Naive thymus-derived CD8-positive, alpha-beta T cell (primary cell): ENCODE data around the gene GFER. TPM values are rescaled to one million over a fixed set of nuclear protein-coding genes. Genes with fewer than 3 reads are reported as not detected.
A peak's percentile ranks its signal among the peaks of the same experiment; 100 is the strongest.
"Not testable (repeated sequence)": the region's sequence is repeated elsewhere in the genome, so short reads cannot be mapped to it uniquely, and the experiment has no call there.

Experiments used
- ATAC-seq, 2 donors: fragments of 150-1000 bp; cut with Tn5 transposase in 1 of 2; sonication (Bioruptor Pico), chemical (Tn5 transposase) in 1 of 2; 1 replicate in 1 of 2; 2 replicates in 1 of 2; pipeline ENCODE4 v1.10.0; 2021; ENCODE audit warnings: mild to moderate bottlenecking in 2 of 2, moderate library complexity in 2 of 2
- POLR2A ChIA-PET: fragments of 350-600 bp; sonication (Branson Sonifier 250); formaldehyde crosslinking; loops from one replicate; lab custom pipeline; 2021; ENCODE audit warnings: antibody characterized with exemption; lab: Charles Lee
- DNase-seq, 10 donors: peaks; one replicate each; pipeline versions ENCODE4 v3.0.0 to v3.0.0-alpha.2; 2020 to 2022
- H3K27ac Mint-ChIP-seq, 10 donors: one replicate each; pipeline ENCODE4 v1.8.0; 2020 to 2022; ENCODE audit warnings: mild to moderate bottlenecking in 10 of 10, mixed read lengths in 10 of 10, moderate library complexity in 4 of 10, inconsistent platforms in 1 of 10
- H3K27me3 Mint-ChIP-seq, 5 donors: one replicate each; pipeline ENCODE4 v1.8.0; 2021 to 2022; ENCODE audit warnings: mixed read lengths in 5 of 5
- H3K36me3 Mint-ChIP-seq, 3 donors: one replicate each; pipeline ENCODE4 v1.8.0; 2020 to 2022; ENCODE audit warnings: mixed read lengths in 3 of 3, mild to moderate bottlenecking in 2 of 3, inconsistent platforms in 1 of 3
- H3K4me1 Mint-ChIP-seq, 4 donors: one replicate each; pipeline ENCODE4 v1.8.0; 2021 to 2022; ENCODE audit warnings: mixed read lengths in 4 of 4
- H3K4me3 Mint-ChIP-seq, 10 donors: one replicate each; pipeline ENCODE4 v1.8.0; 2020 to 2022; ENCODE audit warnings: mild to moderate bottlenecking in 10 of 10, mixed read lengths in 10 of 10, moderate library complexity in 6 of 10, inconsistent platforms in 1 of 10
- H3K9me3 Mint-ChIP-seq, 9 donors: one replicate each; pipeline ENCODE4 v1.8.0; 2020 to 2022; ENCODE audit warnings: mixed read lengths in 9 of 9, mild to moderate bottlenecking in 3 of 9, inconsistent platforms in 1 of 9, moderate library complexity in 1 of 9
- polyA plus RNA-seq, 3 donors: library from polyadenylated mRNA; unstranded; fragments of 300-500 nt; fragmentation: Illumina TruSeq; gene quantifications; one replicate each; pipeline ENCODE4 v1.2.3, GENCODE V29; 2021
- total RNA-seq, 8 experiments: library from RNA in 2 of 8; stranded (reverse) in 2 of 8; gene quantifications; one replicate each; pipeline ENCODE4 v1.2.3 and lab custom pipeline; 2021 to 2026

The GFER gene
- total and polyA plus RNA-seq, 5 experiments from 2014 or later: 15.9 to 30.0 (median 22.3) TPM

GRCh38 chr16:1959269-1960039 is 24.5 kb upstream of the GFER start, which contains the start of gene NDUFB10:
TSS of gene NDUFB10 (plus strand) at chr16:1959538. CDS start at chr16:1959625, 87 bp downstream.
- H3K4me3 Mint-ChIP-seq: peak within 1 kb of the TSS; percentile 88 to 94 (median 91)
- peak within 1 kb of the TSS; percentile 75 to 96 (median 90) for H3K27ac Mint-ChIP-seq
- H3K4me1 Mint-ChIP-seq: peaks cover 20 to 48% (median 41%) of the 10 kb centered on the region in 4 donors
- POLR2A ChIA-PET: interaction anchor here (0.6 to 7.9 kb wide), 10 partner anchors 11 to 196 kb away, joined by 3 to 89 read pairs (median 4); partner anchors contain the start of genes EME2, GFER, MRPS34 and MSRB1
- H3K9me3 Mint-ChIP-seq: no peaks in the 10 kb centered on the region
- peak; percentile 86 to 87 for ATAC-seq
- peaks cover 0 to 2% (median 0%) of the 10 kb centered on the region in 5 donors for H3K27me3 Mint-ChIP-seq
- peaks cover 4 to 33% (median 14%) of the 10 kb centered on the region in 3 donors for H3K36me3 Mint-ChIP-seq
- peak; percentile 80 to 93 (median 90) for DNase-seq

- POLR2A ChIA-PET: interaction anchor here (0.6 to 7.9 kb wide), 8 partner anchors 10 to 194 kb away, joined by 3 to 89 read pairs (median 5); partner anchors contain the start of genes EME2, GFER, MRPS34 and MSRB1
- Mint-ChIP-seq H3K27ac (peak overlapping the region; percentile 75 to 96 (median 90)), H3K36me3 (peaks cover 4 to 33% (median 14%) of the 10 kb centered on the region in 3 donors), H3K4me3 (peak overlapping the region; percentile 88 to 94 (median 91)), H3K27me3 (peaks cover 0 to 2% (median 0%) of the 10 kb centered on the region in 5 donors), H3K9me3 (no peaks in the 10 kb centered on the region), H3K4me1 (peaks cover 25 to 55% (median 50%) of the 10 kb centered on the region in 4 donors)
- DNase-seq (peak in 1 of 10 donors; percentile 28), ATAC-seq (no peak)
These were observed 23.0 kb upstream of the GFER start for GRCh38 chr16:1960665-1961630.

- Mint-ChIP-seq H3K9me3 (no peaks in the 10 kb centered on the region), H3K4me1 (peaks cover 25 to 55% (median 50%) of the 10 kb centered on the region in 4 donors), H3K27ac (peak overlapping the region in 8 of 10 donors; percentile 35 to 98 (median 80)), H3K36me3 (peaks cover 4 to 33% (median 14%) of the 10 kb centered on the region in 3 donors), H3K27me3 (peaks cover 0 to 2% (median 0%) of the 10 kb centered on the region in 5 donors), H3K4me3 (peak overlapping the region in 8 of 10 donors; percentile 33 to 92 (median 52))
- DNase-seq: peak in 1 of 10 donors; percentile 15
- ATAC-seq: no peak
- POLR2A ChIA-PET: interaction anchor here (4.0 to 7.9 kb wide), 2 partner anchors 9 to 22 kb away, joined by 39 to 89 read pairs; partner anchors contain the start of genes GFER, NOXO1 and TBL3
These were observed 22.3 kb upstream of the GFER start for GRCh38 chr16:1961651-1962067.

GRCh38 chr16:1962161-1963153 is 21.5 kb upstream of the GFER start:
- H3K9me3 Mint-ChIP-seq, ATAC-seq, H3K27me3 Mint-ChIP-seq, DNase-seq: not testable (repeated sequence)
- Mint-ChIP-seq H3K4me1 (peaks cover 25 to 55% (median 50%) of the 10 kb centered on the region in 4 donors), H3K4me3 (peak overlapping the region; percentile 89 to 97 (median 92)), H3K27ac (peak overlapping the region in 9 of 10 donors; percentile 50 to 99 (median 95)), H3K36me3 (peaks cover 4 to 33% (median 14%) of the 10 kb centered on the region in 3 donors)
- POLR2A ChIA-PET: interaction anchor here (1.1 to 7.9 kb wide), 4 partner anchors 8 to 242 kb away, joined by 4 to 89 read pairs (median 44); partner anchors contain the start of genes GFER, NOXO1, TBL3 and TRAF7

GRCh38 chr16:1963806-1964505 is 20.0 kb upstream of the GFER start:
- H3K27me3 Mint-ChIP-seq: no peaks in the 10 kb centered on the region
- POLR2A ChIA-PET: interaction anchor here (0.9 to 7.9 kb wide), 39 partner anchors 8 to 1328 kb away, joined by 3 to 89 read pairs (median 5); partner anchors contain the start of genes EME2, FAHD1, GFER and HAGH
- H3K9me3 Mint-ChIP-seq: no peaks in the 10 kb centered on the region
- peak; percentile 15 to 23 for ATAC-seq
- H3K27ac Mint-ChIP-seq: peak overlapping the region; percentile 93 to 99 (median 96)
- H3K36me3 Mint-ChIP-seq: peaks cover 4 to 33% (median 14%) of the 10 kb centered on the region in 3 donors
- peaks cover 25 to 51% (median 50%) of the 10 kb centered on the region in 4 donors for H3K4me1 Mint-ChIP-seq
- peak in 3 of 10 donors; percentile 17 to 64 (median 32) for DNase-seq
- peak overlapping the region; percentile 89 to 97 (median 92) for H3K4me3 Mint-ChIP-seq

- Mint-ChIP-seq H3K4me1 (peaks cover 24 to 48% (median 48%) of the 10 kb centered on the region in 4 donors), H3K27ac (peak within 1 kb of the TSS; percentile 96 to 99 (median 97)), H3K36me3 (peaks cover 4 to 33% (median 14%) of the 10 kb centered on the region in 3 donors), H3K4me3 (peak within 1 kb of the TSS; percentile 89 to 97 (median 94)), H3K9me3 (no peaks in the 10 kb centered on the region), H3K27me3 (no peaks in the 10 kb centered on the region)
- POLR2A ChIA-PET: interaction anchor here (0.6 to 7.9 kb wide), 48 partner anchors 9 to 1328 kb away, joined by 3 to 89 read pairs (median 4); partner anchors contain the start of genes ABCA3, EME2, FAHD1 and GFER
- DNase-seq (peak; percentile 95 to 100 (median 98)), ATAC-seq (peak; percentile 88 to 93)
These were observed 19.2 kb upstream of the GFER start, which contains the start of gene RPS2 for GRCh38 chr16:1964506-1965395. TSS of gene RPS2 (minus strand) at chr16:1964826. CDS start at chr16:1964625, 201 bp downstream.

- peak overlapping the region; percentile 89 to 97 (median 94) for H3K4me3 Mint-ChIP-seq
- peak; percentile 4 to 7 for ATAC-seq
- no peak for DNase-seq
- H3K9me3 Mint-ChIP-seq: no peaks in the 10 kb centered on the region
- H3K4me1 Mint-ChIP-seq: peaks cover 20 to 45% (median 41%) of the 10 kb centered on the region in 4 donors
- peaks cover 4 to 33% (median 14%) of the 10 kb centered on the region in 3 donors for H3K36me3 Mint-ChIP-seq
- no peaks in the 10 kb centered on the region for H3K27me3 Mint-ChIP-seq
- POLR2A ChIA-PET: interaction anchor here (0.6 to 7.9 kb wide), 40 partner anchors 8 to 1329 kb away, joined by 3 to 89 read pairs (median 5); partner anchors contain the start of genes EME2, FAHD1, GFER and HAGH
- peak overlapping the region; percentile 96 to 99 (median 97) for H3K27ac Mint-ChIP-seq
These were observed 18.5 kb upstream of the GFER start for GRCh38 chr16:1965396-1966001.

- H3K36me3 Mint-ChIP-seq: peaks cover 4 to 27% (median 10%) of the 10 kb centered on the region in 3 donors
- no peaks in the 10 kb centered on the region for H3K9me3 Mint-ChIP-seq
- no peaks in the 10 kb centered on the region for H3K27me3 Mint-ChIP-seq
- DNase-seq (no peak), ATAC-seq (no peak)
- peak within 1 kb of the TSS; percentile 89 to 97 (median 94) for H3K4me3 Mint-ChIP-seq
- peak within 1 kb of the TSS; percentile 96 to 99 (median 97) for H3K27ac Mint-ChIP-seq
- peaks cover 18 to 44% (median 40%) of the 10 kb centered on the region in 4 donors for H3K4me1 Mint-ChIP-seq
- POLR2A ChIA-PET: interaction anchor here (0.6 to 7.9 kb wide), 8 partner anchors 17 to 431 kb away, joined by 3 to 89 read pairs (median 10); partner anchors contain the start of genes GFER, NOXO1, NUBP2 and PKD1
These were observed 17.5 kb upstream of the GFER start, which contains the start of gene RNF151 for GRCh38 chr16:1966460-1966859. TSS of gene RNF151 (plus strand) at chr16:1966856. CDS start at chr16:1966882, 26 bp downstream.
